Activated gamma-delta T cell (primary cell): ENCODE results near the gene TRIO.

ENCODE experiments used
- DNase-seq: peaks from one replicate; lab custom pipeline; 2025; lab: John Stamatoyannopoulos, UW

TRIO gene

DNA sequence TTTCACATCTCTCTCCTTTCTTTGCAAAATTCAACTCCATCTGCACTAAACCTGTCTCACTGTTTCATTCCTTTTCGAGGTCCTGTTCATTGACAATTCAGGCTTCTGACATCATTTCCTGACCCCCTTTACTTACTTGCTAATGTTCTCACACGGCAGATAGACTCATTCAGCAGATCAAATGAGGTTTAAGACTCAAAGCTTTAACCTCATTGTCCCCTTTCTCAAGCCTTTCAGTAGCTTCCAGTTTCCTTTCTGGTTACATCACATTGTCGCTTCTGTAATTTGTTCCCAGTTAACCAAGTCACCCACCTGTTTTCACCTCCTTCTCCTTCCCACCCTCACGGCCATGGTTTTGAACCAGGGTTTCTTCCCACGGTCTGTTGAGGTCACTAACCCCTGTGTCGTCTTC lies 295.1 kb downstream of the TRIO start:
- no peak for DNase-seq

DNA sequence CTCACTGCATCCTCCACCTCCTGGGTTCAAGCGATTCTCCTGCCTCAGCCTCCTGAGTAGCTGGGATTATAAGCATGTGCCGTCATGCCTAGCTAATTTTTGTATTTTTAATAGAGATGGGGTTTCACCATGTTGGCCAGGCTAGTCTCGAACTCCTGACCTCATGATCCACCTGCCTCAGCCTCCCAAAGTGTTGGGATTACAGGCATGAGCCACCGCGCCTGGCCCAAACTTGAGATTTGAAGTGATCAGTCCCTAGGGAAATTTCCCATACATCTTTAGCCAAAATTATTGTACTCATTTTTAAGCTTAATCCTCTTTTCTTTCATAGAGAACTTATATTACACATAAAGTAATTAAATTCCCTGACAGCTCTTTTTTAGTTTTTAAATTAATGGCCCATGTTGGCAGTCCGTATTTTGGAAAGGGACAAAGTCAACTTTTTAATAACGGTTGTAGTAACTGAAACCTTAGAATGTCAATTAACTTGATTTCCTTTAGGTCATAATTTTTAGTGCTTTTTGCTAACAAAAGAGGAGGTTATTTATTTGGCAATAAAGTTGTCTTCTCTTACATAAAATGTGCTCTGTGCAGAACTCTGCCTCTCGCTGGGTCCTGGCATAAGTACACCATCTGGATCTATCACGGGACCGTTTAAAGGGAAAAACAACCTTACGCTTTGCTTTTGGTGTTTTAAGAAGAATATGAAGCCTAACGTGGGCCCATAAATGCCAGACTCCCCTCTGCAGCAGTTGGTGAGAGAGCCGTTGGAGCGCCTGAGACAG lies 296.1 kb downstream of the TRIO start:
- no peak for DNase-seq

DNA sequence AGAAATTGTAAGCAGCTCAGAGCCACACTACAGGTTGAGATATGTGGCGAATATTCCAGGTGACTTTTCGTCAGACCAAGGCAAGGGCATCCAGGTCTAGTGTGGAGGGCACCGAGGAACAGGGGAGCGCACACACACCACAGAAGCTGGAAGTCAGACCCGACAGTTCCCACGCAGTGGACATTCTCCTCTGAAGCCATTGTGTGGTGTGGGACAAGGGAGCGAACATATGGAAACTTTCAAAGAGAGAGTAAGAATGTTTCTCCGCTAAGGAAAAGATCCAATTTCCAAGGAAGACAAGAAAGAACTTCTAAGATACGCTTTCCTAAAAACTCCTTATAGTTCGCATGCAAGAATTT lies 297.1 kb downstream of the TRIO start:
- DNase-seq: no peak

DNA sequence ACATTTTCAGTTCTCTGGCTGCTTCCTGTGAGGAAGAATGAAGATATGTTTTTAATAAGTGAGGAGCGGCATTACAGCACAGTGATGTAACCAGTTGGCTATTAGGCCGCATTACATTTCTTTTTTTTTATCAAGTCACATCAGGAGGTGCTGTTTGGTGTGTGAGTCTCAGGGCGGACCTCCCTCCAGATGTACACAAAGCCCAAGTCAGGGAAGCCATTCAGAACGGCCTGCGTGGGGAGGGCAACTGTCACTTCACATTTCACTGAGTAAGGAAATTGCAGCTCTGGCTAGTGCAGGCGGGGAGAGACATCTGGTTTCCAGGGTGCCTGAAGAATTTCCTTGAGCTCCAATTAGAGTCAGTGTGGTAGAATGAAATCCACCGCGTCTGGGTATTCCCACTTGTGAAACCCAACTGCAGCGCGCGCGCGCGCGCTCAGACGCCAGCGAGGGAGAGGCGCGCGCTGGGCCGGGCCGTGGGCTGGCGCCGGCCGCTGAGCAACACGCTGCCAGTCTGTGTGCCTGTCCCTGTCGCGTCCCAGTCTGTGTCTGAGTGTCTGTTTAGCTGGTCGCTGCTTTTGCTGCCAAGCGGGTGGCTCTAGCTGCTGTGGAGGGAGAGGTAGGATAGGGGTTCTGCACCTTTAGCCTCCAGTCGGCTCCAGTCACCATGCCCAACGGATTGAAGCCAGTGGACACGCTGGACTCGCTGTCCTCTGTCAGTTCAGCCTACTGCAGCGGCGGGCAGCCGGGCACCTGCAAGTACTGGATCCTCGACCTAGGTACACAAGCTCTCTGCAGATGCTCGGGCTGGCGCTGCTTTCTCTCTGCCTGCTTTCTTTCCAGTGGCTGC lies 297.7 kb downstream of the TRIO start:
- DNase-seq: no peak

DNA sequence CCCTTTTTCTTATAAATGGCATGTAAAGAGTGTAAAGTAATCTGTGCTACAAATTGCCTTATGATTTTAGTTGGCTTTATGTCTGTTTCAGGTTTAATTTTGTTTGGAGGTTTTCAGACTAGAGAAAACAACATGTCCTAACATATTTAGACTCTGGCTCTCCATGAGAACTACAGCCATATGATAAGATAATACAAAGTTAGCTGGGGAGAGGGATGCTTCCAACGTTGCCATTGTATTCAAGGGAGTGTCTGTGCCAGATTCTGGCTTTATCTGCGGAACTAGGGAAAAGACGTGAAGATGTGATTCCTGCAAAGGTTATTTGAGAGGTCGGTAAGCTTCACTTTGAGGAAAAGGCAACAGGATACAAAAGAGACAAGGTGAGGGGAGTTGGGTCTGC lies 298.5 kb downstream of the TRIO start:
- DNase-seq: no peak

DNA sequence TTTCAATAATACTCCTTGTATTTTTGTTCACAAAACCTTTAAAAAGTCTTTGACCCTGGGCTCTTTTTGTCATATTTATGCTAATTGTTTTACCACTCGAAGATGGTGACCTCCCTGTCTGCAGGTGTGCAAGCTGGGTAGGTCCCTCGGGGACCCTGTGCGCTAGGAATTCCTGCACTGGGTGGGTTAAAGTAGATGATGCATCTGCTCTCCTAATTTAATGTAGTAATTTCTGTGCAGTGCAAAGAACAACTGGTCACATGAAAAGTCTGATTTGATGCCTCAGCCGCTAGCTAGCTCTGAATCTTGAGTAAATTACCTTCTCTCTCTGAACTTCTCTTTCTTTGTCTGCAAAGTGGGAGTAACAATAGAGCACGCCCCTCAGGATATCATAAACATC lies 299.4 kb downstream of the TRIO start:
- no peak for DNase-seq

DNA sequence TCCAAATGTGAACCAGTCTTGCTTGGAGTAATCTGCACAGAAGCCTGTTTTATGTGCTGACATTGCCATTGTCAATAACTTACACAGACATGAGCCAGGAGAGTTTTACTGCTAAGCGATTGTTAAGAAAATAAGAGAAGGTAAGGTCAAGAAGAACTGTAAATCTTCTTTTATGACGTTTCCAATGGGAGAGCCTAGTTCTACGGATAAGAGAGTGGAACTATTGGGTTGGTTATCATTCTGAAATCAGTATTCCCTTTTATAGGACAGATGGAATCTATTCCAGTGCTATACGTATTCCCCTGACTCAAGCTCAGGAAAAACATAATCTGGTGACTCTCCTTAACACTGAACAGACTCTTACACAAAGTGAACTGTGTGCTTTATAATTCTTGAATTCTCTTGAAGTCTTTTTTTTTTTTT lies 300.5 kb downstream of the TRIO start:
- DNase-seq: no peak

DNA sequence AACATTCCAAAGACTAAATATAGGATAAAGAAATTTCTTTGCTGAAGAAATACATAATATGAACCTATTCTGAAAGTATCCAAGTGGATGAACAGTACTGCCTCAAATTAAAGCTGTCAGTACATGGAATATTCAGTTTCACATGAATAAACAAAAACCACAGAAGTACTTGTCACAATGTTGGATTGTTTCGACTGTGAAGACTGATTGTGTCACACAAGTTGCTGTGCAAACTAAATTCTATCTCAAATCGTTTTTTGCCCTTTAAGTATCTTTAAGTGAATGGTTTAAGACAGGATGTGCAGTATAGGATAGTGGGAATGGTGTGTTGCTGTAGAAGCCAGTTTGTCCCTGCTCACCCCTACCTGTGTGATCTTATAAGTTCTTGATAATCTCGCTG lies 301.0 kb downstream of the TRIO start:
- DNase-seq: no peak

DNA sequence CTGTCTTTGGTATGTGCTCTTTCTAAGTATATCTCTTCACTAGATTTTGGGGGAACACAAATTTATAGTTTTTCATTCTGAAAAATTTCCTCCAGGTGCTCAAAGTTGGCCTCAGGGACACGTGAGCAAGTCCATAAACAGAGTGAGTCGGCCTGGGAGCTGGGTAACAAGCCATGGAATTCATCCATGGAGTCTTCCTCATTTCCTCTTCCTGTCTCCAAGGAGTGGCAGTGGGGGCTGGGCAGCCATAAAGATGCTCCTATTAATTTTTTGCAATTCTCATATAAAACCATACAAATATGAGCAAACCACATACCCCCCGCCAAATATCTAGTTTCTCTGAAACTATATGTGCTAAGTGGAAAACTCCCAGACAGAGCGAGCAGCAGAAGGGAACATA lies 301.9 kb downstream of the TRIO start:
- no peak for DNase-seq

DNA sequence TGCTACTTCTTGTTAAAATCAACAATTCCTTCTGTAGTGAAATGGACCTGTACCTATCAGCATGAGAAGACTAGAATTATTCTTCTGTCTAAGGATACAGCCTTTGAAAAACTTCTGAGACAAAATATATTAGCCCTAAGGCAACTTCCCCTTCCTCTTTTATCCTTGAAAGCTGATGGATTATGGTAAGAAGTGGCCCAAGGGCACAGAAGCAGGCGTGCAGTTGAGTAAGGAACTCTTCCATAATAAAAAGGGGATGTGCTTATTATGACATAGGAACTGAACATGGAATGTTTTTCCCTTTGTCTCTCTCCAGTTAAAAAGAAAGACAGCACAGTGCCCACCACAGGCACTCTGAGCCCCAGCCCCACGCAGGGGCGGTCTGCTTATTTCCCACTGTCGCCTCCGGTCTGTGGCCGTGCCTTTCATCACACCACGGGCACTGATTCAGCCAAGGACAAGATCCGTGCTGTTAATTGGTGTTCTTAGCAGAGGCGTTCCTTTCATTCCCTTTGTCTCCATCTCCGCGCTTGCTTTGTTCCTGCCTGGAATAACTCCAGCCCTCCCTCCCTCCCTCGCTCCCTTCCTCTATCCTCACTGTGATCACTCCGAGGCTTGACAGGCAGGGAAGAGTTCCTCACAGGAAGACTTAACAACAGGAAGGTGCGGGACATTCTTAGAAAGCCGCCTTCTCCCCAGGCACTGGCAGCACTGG lies 302.6 kb downstream of the TRIO start:
- DNase-seq: no peak

DNA sequence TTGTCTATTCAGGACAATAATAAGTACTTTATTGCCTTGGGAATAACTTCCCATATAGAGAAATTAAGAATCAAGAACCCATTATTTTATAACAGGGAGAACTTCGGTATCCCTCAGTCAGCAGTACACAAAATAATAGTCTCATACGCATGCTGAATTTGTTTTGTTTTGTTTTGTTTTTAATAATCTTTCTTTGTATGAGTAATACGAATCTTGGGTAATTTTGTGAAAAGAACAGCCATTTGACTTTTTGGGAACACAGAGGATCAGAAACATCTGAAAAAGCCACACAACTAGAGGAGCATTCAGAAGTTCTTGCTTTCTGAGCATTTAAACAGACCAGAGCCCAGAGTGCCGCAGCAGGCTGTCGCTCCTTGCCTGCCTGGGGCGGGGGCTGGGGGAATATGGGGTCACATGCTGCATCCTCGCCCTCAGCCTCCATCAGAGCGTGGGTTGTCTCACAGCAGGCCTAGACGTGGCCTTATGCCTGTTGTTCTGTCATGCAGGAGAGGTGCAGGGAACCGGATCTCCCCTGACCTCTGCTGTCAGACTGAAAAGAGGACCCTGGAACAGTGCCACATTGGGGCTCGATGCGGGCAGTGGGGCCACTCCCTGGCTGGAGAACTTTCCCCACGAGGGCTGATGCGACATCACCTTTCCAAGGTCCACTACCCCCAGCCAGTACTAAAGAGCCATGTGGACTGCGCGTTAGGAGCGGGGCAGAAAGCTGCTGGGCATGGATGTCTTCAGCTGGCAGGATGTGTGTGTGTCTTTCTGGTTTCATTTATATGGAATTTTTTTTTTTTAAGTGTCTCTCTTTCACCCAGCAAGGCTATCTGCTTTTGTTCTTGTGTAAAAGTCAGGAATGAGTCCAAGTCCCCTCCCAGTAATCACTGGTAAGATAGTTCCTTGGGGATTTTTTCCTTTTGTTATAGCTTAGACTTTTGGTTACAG lies 305.1 kb downstream of the TRIO start:
- no peak for DNase-seq

DNA sequence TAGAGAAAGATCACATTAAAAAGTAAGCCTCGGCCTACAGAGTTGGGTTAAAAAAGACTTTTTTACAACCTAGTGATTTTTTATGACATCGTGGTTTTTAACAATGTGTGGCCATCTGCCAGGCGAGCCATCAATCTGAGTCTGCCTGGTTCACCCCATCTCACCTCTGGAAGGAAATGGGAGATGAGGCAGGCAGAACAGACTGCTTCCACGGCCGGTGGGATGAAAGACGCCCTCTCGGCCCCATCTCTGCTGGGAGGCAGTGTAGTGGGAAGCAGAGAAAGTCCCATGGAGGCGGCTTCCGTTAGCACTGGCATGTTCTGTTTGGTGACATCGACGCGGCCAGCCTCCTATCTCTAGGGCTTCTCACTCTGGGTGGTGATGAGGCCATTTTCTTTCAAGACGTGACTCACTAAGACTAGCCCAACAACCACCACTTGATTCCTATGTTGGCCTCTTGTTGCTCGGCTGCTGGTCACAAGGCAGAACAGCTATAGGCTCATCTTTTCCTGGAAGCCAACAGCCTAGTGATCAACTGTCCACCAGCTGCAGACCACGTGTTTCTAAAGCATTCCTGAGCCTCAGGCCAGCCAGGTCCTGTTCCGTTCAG lies 306.0 kb downstream of the TRIO start:
- DNase-seq: no peak

DNA sequence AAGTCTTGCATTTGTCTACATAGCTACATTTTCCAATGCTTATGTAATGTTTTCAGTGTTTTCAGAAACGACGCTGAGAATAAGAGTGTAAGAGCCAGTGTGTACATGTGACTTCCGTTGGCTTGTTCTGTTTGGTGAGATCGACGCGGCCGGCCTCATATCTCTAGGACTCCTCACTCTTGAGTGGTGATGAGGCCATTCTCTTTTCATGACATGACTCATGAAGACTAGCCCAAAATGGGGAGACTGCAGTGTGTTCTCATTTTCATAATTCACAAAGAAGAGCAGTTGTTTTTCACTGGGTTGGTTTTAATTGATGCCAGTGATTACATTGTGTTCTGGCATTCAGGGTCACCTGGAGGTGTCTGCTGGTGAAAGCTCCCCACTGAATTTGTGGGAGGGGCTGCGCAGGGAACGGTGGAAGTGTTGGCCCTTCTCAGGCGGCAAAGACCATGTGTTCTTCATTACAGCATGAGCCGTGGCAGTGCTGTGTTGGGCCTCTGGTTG lies 306.9 kb downstream of the TRIO start:
- no peak for DNase-seq

DNA sequence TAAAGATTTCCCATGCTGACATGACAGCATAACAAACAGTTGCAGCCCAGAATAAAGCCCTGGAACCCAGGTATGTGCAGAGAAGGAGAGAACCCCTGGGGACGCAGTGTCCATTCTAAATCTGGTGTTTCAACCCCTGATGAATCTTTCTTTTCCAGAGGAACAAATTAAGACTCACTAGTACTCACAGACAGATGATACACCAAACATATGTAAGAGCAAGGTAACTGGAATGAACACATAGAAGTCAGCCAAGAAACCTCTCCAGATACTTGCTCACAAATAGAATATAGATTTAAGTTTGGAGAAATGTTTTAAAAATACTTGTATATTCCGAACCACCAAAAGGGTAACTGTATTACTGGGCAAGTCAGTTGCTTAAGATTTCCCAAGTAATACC lies 307.6 kb downstream of the TRIO start:
- no peak for DNase-seq

DNA sequence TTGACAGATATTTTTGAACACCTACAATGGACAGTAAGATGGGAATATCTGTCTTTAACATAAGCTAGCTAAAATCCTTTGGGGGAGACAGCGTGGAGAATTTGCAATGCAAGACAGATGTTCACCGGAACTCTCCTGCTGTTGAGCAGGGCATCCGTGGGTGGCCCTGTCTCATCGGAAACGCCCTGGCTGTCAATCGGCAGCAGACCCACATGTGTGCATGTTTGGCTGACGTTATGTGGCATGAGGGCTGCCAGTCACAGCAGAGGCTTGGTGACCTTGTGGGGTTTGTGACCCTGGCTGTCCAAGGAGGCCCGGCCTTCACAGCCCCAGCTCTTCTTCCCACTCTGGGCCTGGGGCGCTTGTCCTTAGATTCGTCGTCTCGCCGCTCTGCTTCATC lies 308.7 kb downstream of the TRIO start:
- DNase-seq: no peak

DNA sequence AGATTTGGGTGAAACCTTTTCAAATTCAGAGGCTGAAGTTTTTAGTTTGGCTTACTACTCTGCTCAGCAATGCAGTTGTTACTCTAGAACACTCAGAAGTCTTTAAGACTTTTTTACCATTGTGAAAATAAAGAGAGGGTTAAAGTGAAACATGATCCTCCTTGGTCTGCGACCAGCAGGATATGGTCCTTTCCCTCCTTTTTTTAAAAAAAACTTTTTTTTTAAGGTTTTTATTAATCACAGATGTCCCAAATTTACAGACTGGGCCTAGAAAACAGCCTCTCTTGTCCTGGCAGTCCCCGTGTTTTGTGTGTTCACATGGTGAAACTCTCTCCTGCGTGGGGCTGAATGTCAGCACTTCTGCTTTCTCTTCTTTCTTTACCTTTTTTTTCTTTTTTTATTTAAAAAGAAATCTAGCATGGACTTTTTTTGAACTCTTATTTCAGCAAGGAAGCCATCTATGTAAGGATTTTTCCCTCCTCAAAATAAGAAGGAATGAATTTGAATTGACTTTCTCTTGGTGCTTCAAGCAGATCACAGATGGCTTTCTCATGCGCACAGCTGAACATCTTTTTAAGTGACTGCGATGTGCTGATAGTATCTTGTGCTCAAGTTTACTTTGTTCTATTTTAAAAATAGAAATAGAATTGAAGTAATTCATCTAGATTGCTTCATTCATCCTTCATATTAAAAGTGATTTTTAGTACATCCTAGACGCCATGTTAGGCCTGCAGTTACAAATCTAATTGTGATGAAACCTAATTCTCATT lies 309.7 kb downstream of the TRIO start:
- no peak for DNase-seq

DNA sequence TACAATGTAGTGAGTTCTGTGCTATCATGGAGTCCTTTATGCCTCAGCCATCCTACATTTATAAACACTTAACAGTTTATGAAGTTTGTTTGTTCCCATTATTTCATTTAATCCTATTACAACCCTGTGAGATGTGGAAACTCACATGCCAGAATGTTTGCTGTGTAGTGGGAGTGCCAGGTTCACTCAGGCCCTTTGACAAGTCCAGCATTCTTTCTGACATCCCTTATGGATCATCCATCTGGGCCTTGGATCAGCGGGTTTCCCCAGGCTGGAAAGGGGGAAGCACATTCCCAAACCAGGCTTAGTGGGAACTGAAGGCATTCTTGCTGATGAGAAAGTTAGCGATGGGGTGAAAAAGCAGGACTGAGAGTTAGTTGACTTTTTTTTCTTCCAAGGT lies 310.3 kb downstream of the TRIO start:
- DNase-seq: no peak

DNA sequence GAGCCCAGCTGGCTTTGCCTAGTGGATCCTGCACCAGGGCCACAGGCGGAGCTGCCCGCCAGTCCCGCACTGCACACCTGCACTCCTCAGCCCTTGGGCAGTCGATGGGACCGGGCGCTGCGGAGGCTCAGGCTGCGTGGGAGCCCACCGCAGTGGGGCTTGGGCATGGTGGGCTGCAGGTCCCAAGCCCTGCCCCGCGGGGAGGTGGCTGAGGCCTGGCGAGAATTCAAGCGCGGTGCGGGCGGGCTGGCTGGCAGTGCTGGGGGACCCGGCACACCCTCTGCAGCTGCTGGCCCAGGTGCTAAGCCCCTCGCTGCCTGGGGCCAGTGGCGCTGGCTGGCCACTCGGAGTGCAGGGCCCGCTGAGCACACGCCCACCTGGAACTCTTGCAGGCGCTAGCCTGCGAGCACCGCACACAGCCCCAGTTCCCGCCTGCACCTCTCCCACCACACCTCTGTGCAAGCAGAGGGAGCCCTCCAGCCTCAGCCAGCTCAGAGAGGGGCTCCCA lies 312.7 kb downstream of the TRIO start:
- DNase-seq: no peak

DNA sequence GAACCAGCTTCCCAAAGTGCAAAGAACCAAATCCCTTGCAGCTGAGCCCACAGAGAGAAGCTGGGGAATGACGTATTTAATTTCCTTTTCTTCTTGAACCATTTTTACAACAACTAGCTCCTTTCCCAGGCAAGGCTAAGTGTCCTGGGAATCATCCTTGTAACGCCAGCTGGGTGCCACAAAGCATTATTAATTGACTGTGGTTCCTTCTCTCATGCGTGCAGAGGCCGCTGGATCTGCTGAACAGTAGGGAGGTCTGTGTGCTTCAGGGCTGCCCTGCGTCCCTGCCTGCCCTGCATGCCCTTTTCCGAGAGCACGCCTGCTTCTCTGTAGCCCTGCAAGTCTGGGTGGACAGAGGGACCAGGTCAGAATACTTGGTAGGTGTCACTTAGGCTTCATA lies 314.3 kb downstream of the TRIO start:
- no peak for DNase-seq

DNA sequence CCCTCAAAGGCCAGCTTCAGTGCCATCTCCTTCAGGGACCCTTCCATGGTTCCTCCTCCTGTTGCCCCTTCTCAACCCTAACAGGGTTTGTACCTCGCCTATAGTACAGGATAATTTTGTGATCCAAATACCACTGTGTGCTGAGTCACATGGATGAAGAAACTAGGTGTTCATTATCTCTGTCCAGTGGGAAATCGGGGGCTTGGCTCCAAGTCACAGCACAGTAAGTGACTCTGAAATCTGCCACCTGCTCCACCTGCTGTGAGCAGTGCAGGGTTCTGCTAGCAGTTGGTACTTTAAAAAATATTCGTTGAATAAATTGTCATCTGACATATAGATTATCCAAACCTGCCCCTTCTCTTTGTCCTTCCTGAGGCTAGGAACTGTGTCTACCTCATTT lies 315.3 kb downstream of the TRIO start:
- DNase-seq: no peak
